HG03469 (cell line): ENCODE measurements around the gene MRPL4.

Experiments
- ATAC-seq: cut with Tn5 transposase; IDR thresholded peaks from one replicate; pipeline ENCODE4 v1.9.1; 2021; ENCODE audit warnings: mild to moderate bottlenecking, moderate library complexity, moderate number of reproducible peaks; ENCODE audit not compliant: unreplicated experiment

MRPL4 gene

GRCh38 chr19:10309423-10309822 is 57.4 kb downstream of the MRPL4 start, which contains the start of gene ZGLP1:
TSS of gene ZGLP1 (minus strand) at chr19:10309815.
- ATAC-seq, result no peak
